H9 (cell line): ENCODE results near the gene PACSIN3. TPM values are rescaled to one million over a fixed set of nuclear protein-coding genes. Genes with fewer than 3 reads are reported as not detected.

Experiments used
- DNase-seq: peaks from one replicate; pipeline ENCODE4 v3.0.0-alpha.2; 2017
- H2AFZ ChIP-seq: one replicate; pipeline ENCODE4 v1.6.1; 2013; ENCODE audit warnings: mild to moderate bottlenecking, low read length, control low read depth, moderate library complexity
- H2AK5ac ChIP-seq: 2 replicates; pipeline ENCODE4 v1.6.1; 2013; ENCODE audit warnings: low read length, control low read depth, mixed read lengths; ENCODE audit not compliant: insufficient read length
- H2BK120ac ChIP-seq: one replicate; pipeline ENCODE4 v1.6.1; 2013; ENCODE audit warnings: low read depth, mild to moderate bottlenecking, low read length, control low read depth, inconsistent platforms; ENCODE audit not compliant: poor library complexity, severe bottlenecking
- H2BK12ac ChIP-seq: 2 replicates; pipeline ENCODE4 v1.6.1; 2013; ENCODE audit warnings: low read length, control low read depth, mixed read lengths, low read depth; ENCODE audit not compliant: insufficient read length
- H2BK15ac ChIP-seq: 2 replicates; pipeline ENCODE4 v1.6.1; 2013; ENCODE audit warnings: low read depth, low read length, control low read depth
- H2BK20ac ChIP-seq: one replicate; pipeline ENCODE4 v1.6.1; 2013; ENCODE audit warnings: low read depth, mild to moderate bottlenecking, low read length, control low read depth, inconsistent platforms; ENCODE audit not compliant: poor library complexity, severe bottlenecking
- H2BK5ac ChIP-seq: 2 replicates; pipeline ENCODE4 v1.6.1; 2013; ENCODE audit warnings: low read length, control low read depth, mixed read lengths; ENCODE audit not compliant: insufficient read length
- H3K14ac ChIP-seq: 2 replicates; pipeline ENCODE4 v1.6.1; 2013; ENCODE audit warnings: low read length, control low read depth; ENCODE audit not compliant: insufficient read depth
- H3K18ac ChIP-seq: 2 replicates; pipeline ENCODE4 v1.6.1; 2013; ENCODE audit warnings: low read depth, mild to moderate bottlenecking, mixed read lengths, low read length, control low read depth; ENCODE audit not compliant: insufficient read length
- H3K23ac ChIP-seq: 2 replicates; pipeline ENCODE4 v1.6.1; 2013; ENCODE audit warnings: low read length, control low read depth, mixed read lengths, low read depth; ENCODE audit not compliant: insufficient read length
- H3K23me2 ChIP-seq: 2 replicates; pipeline ENCODE4 v1.6.1; 2013; ENCODE audit warnings: low read depth, mild to moderate bottlenecking, mixed read lengths, low read length, control low read depth; ENCODE audit not compliant: insufficient read length, poor library complexity, severe bottlenecking
- H3K27ac ChIP-seq: 2 replicates; pipeline ENCODE4 v1.5.1; 2013; ENCODE audit warnings: low read length, control low read depth, mixed read lengths, low read depth; ENCODE audit not compliant: insufficient read length
- H3K27me3 ChIP-seq: 2 replicates; pipeline ENCODE4 v1.6.1; 2013; ENCODE audit warnings: low read length, control low read depth, inconsistent platforms; ENCODE audit not compliant: insufficient read depth
- H3K4ac ChIP-seq: 2 replicates; pipeline ENCODE4 v1.6.1; 2013; ENCODE audit warnings: low read depth, mild to moderate bottlenecking, control low read depth, inconsistent platforms, low read length, moderate library complexity
- H3K4me1 ChIP-seq: 2 replicates; pipeline ENCODE4 v1.6.1; 2013; ENCODE audit warnings: low read length, control low read depth, inconsistent platforms; ENCODE audit not compliant: insufficient read depth
- H3K4me2 ChIP-seq: 2 replicates; pipeline ENCODE4 v1.6.1; 2013; ENCODE audit warnings: low read length, control low read depth, mixed read lengths; ENCODE audit not compliant: insufficient read length, insufficient read depth
- H3K56ac ChIP-seq: 2 replicates; pipeline ENCODE4 v1.6.1; 2013; ENCODE audit warnings: low read depth, mild to moderate bottlenecking, mixed read lengths, low read length, control low read depth; ENCODE audit not compliant: insufficient read length
- H3K79me1 ChIP-seq: 2 replicates; pipeline ENCODE4 v1.6.1; 2013; ENCODE audit warnings: low read depth, mild to moderate bottlenecking, moderate library complexity, low read length, control low read depth, inconsistent platforms; ENCODE audit not compliant: insufficient read depth, poor library complexity, severe bottlenecking
- H3K79me2 ChIP-seq: 2 replicates; pipeline ENCODE4 v1.6.1; 2013; ENCODE audit warnings: low read length, control low read depth, inconsistent platforms; ENCODE audit not compliant: insufficient read depth
- H3K9ac ChIP-seq: 2 replicates; pipeline ENCODE4 v1.6.1; 2013; ENCODE audit warnings: low read length, control low read depth, mixed read lengths; ENCODE audit not compliant: insufficient read length; ENCODE audit errors: extremely low read depth
- H3K9me3 ChIP-seq: one replicate; pipeline ENCODE4 v1.6.1; 2013; ENCODE audit warnings: low read depth, low read length, inconsistent platforms; ENCODE audit not compliant: control insufficient read depth
- H3T11ph ChIP-seq: one replicate; pipeline ENCODE4 v1.6.1; 2013; ENCODE audit warnings: mild to moderate bottlenecking, low read length, control low read depth, inconsistent platforms
- H4K20me1 ChIP-seq: one replicate; pipeline ENCODE4 v1.6.1; 2013; ENCODE audit not compliant: control insufficient read depth, insufficient read length, insufficient read depth
- H4K5ac ChIP-seq: 2 replicates; pipeline ENCODE4 v1.6.1; 2013; ENCODE audit warnings: low read depth, mild to moderate bottlenecking, mixed read lengths, low read length, control low read depth; ENCODE audit not compliant: insufficient read length
- H4K8ac ChIP-seq: replicated peaks from 2 replicates; pipeline ENCODE4 v1.6.1; 2013; ENCODE audit warnings: low read length, control low read depth, mixed read lengths, low read depth; ENCODE audit not compliant: insufficient read length
- H4K91ac ChIP-seq: 2 replicates; pipeline ENCODE4 v1.6.1; 2013; ENCODE audit warnings: low read depth, mild to moderate bottlenecking, moderate library complexity, mixed read lengths, low read length, control low read depth; ENCODE audit not compliant: insufficient read length
- H3K27ac Mint-ChIP-seq, 3 experiments: 2 replicates in 2 of 3; 3 replicates in 1 of 3; pipeline ENCODE4 v1.8.0; 2020 to 2021; ENCODE audit warnings: mixed read lengths in 3 of 3, mild to moderate bottlenecking in 1 of 3, moderate library complexity in 1 of 3
- H3K27me3 Mint-ChIP-seq: 2 replicates; pipeline ENCODE4 v1.8.0; 2021; ENCODE audit warnings: low read depth, mild to moderate bottlenecking, moderate library complexity, mixed read lengths
- H3K36me3 Mint-ChIP-seq, 3 experiments: 2 replicates in 2 of 3; 3 replicates in 1 of 3; pipeline ENCODE4 v1.8.0; 2020 to 2021; ENCODE audit warnings: low read depth in 3 of 3, mixed read lengths in 3 of 3; ENCODE audit not compliant: insufficient read depth in 1 of 3
- H3K4me1 Mint-ChIP-seq, 2 experiments: 2 replicates each; pipeline ENCODE4 v1.8.0; 2020; ENCODE audit warnings: mixed read lengths in 2 of 2
- H3K4me3 Mint-ChIP-seq, 2 experiments: 2 replicates in 1 of 2; 3 replicates in 1 of 2; pipeline ENCODE4 v1.8.0; 2020 to 2021; ENCODE audit warnings: mild to moderate bottlenecking in 2 of 2, mixed read lengths in 2 of 2, moderate library complexity in 1 of 2
- H3K9me3 Mint-ChIP-seq, 2 experiments: 2 replicates in 1 of 2; 3 replicates in 1 of 2; pipeline ENCODE4 v1.8.0; 2020; ENCODE audit warnings: mild to moderate bottlenecking in 2 of 2, mixed read lengths in 2 of 2, moderate library complexity in 1 of 2
- CTCF ChIP-seq: fragments of 200-600 bp; sonication (generic); conservative IDR thresholded peaks from 3 replicates; pipeline ENCODE4 v1.8.0; 2021; ENCODE audit warnings: antibody characterized with exemption, mild to moderate bottlenecking
- WGBS: extraction: QIAGEN DNeasy Blood & Tissue Kit; methylation state at CpG from one replicate; pipeline ENCODE4 v1.1.7; 2013; ENCODE audit warnings: missing lambda C conversion rate, low lambda C conversion rate, mixed read lengths; ENCODE audit not compliant: insufficient read length; ENCODE audit errors: extremely low coverage; 5-methylcytosine and 5-hydroxymethylcytosine counted together
- total RNA-seq: library from RNA; stranded (reverse); gene quantifications from 2 replicates; pipeline ENCODE4 v1.2.1, GENCODE V29; 2021

Gene PACSIN3
- total RNA-seq, 1 experiment from 2014 or later: 63.0 TPM

- no peak for TF ChIP-seq CTCF
These were observed 38.0 kb downstream of the PACSIN3 start for GRCh38 chr11:47148270-47148669.

More at GRCh38 chr11:47148270-47148669, 38.0 kb downstream of the PACSIN3 start:
- Histone ChIP-seq H4K5ac (no peak overlapping the region), H3K27me3 (no peaks in the 10 kb centered on the region), H2BK20ac (no peak overlapping the region), H2BK12ac (no peak overlapping the region), H4K8ac (no peak overlapping the region), H2BK15ac (no peak overlapping the region), H2BK5ac (no peak overlapping the region), H4K20me1 (no peaks in the 10 kb centered on the region), H3K4me1 (no peaks in the 10 kb centered on the region), H2AK5ac (no peak overlapping the region), H3K79me1 (no peaks in the 10 kb centered on the region), H3K18ac (no peak overlapping the region), H3K4me2 (no peak overlapping the region), H3T11ph (no peak overlapping the region), H3K9me3 (no peaks in the 10 kb centered on the region), H3K14ac (no peak overlapping the region), H3K56ac (no peak overlapping the region), H4K91ac (no peak overlapping the region), H3K23me2 (no peaks in the 10 kb centered on the region), H2BK120ac (no peak overlapping the region), H3K9ac (no peak overlapping the region), H3K4ac (no peak overlapping the region), H3K79me2 (no peaks in the 10 kb centered on the region), H2AFZ (no peak overlapping the region), H3K23ac (no peak overlapping the region), H3K27ac (no peak overlapping the region)
- Mint-ChIP-seq H3K4me1 (peaks cover 7 to 14% of the 10 kb centered on the region in 2 experiments), H3K9me3 (no peaks in the 10 kb centered on the region), H3K27me3 (no peaks in the 10 kb centered on the region), H3K27ac (peak overlapping the region in 2 of 3 experiments; percentile 53 to 64; a peak in 3 of 7 replicates), H3K36me3 (peaks cover 0 to 3% (median 0%) of the 10 kb centered on the region in 3 experiments; a peak in 1 of 7 replicates), H3K4me3 (no peak overlapping the region)
- DNase-seq: no peak
- WGBS: no CpG with 5 or more reads among the region's 4 CpGs
